Spleen (tissue), 11 donors: ENCODE data around the gene MLYCD. TPM values are rescaled to one million over a fixed set of nuclear protein-coding genes. Genes with fewer than 3 reads are reported as not detected.

Experiments
- DNase-seq: peaks from one replicate; pipeline ENCODE4 v3.0.0-alpha.2; 2020
- H3K27ac ChIP-seq, 8 donors: fragments of 200-600 bp; sonication (generic) in 7 of 8; 1 replicate in 4 of 8; 2 replicates in 4 of 8; pipeline versions ENCODE4 v1.5.0 to v1.8.0; 2016 to 2021; ENCODE audit warnings: inconsistent platforms in 4 of 8, mild to moderate bottlenecking in 4 of 8, moderate library complexity in 1 of 8
- H3K27me3 ChIP-seq, 7 donors: fragments of 200-600 bp; sonication (generic) in 6 of 7; replicated peaks in 1 of 7; 1 replicate in 4 of 7; 2 replicates in 3 of 7; pipeline versions ENCODE4 v1.5.0 to v1.8.0; 2016 to 2021; ENCODE audit warnings: inconsistent platforms in 3 of 7, mild to moderate bottlenecking in 1 of 7
- H3K36me3 ChIP-seq, 6 donors: fragments of 200-600 bp; sonication (generic) in 5 of 6; 1 replicate in 4 of 6; 2 replicates in 2 of 6; pipeline versions ENCODE4 v1.5.0 to v1.8.0; 2016 to 2021; ENCODE audit warnings: inconsistent platforms in 2 of 6
- H3K4me1 ChIP-seq, 6 donors: fragments of 200-600 bp; sonication (generic) in 5 of 6; 1 replicate in 3 of 6; 2 replicates in 3 of 6; pipeline versions ENCODE4 v1.5.0 to v1.8.0; 2016 to 2021; ENCODE audit warnings: inconsistent platforms in 3 of 6
- H3K4me3 ChIP-seq, 8 donors: fragments of 200-600 bp; sonication (generic) in 7 of 8; 1 replicate in 4 of 8; 2 replicates in 4 of 8; pipeline versions ENCODE4 v1.5.0 to v1.8.0; 2016 to 2021; ENCODE audit warnings: inconsistent platforms in 4 of 8, mild to moderate bottlenecking in 4 of 8, moderate library complexity in 2 of 8
- H3K9me3 ChIP-seq, 8 donors: fragments of 200-600 bp; sonication (generic) in 7 of 8; 1 replicate in 4 of 8; 2 replicates in 4 of 8; pipeline versions ENCODE4 v1.5.0 to v1.8.0; 2016 to 2021; ENCODE audit warnings: inconsistent platforms in 4 of 8
- POLR2A ChIP-seq, 3 donors: fragments of 450-650 bp; IDR thresholded peaks; one replicate each; pipeline ENCODE4 v1.5.1; 2017; ENCODE audit warnings: antibody characterized with exemption in 3 of 3, mild to moderate bottlenecking in 1 of 3
- POLR2AphosphoS5 ChIP-seq, 3 donors: sonication (generic); formaldehyde crosslinking; IDR thresholded peaks; one replicate each; pipeline ENCODE4 v1.5.1; 2017; ENCODE audit warnings: antibody characterized with exemption in 3 of 3
- WGBS, 5 donors: extraction: QIAGEN DNeasy Blood & Tissue Kit in 3 of 5; methylation state at CpG; one replicate each; pipeline versions ENCODE4 v1.1.5 to v1.1.7; 2013 to 2018; 5-methylcytosine and 5-hydroxymethylcytosine counted together
- intact Hi-C: fragments of 100-400 bp; cut with DNase I; formaldehyde crosslinking; loops from one replicate; pipeline ENCODE4 v1.15.0; 2023; ENCODE audit warnings: low total_unique reads
- polyA plus RNA-seq, 3 donors: library from polyadenylated mRNA; stranded (reverse); fragments of 200-250 nt; gene quantifications; one replicate each; pipeline ENCODE4 v1.2.1, GENCODE V29; 2013
- total RNA-seq, 7 donors: library from RNA; depleted of rRNA in 3 of 7; stranded (reverse); fragments of >200 nt in 3 of 7; fragmentation: NEBNext Ultra II Directional in 4 of 7; extraction: Animal tissue kit (Norgen Biotek cat#: 25700) in 4 of 7; gene quantifications; one replicate each; pipeline versions ENCODE4 v1.1.0 to v1.2.1, GENCODE V29; 2016 to 2021
- TF ChIP-seq, protein P1 (sequence below), 11 experiments: fragments of 200-600 bp in 7 of 11; fragments of 450-650 bp in 4 of 11; sonication (generic) in 4 of 11; IDR thresholded peaks in 8 of 11; conservative IDR thresholded peaks in 3 of 11; 1 replicate in 7 of 11; 2 replicates in 4 of 11; pipeline versions ENCODE4 v1.4.0 to v1.8.0; 2016 to 2021; ENCODE audit warnings: antibody characterized with exemption in 11 of 11, inconsistent platforms in 4 of 11, mild to moderate bottlenecking in 1 of 11
- donor health status: healthy with polysubstance abuse.
- donor health status: DM: no; HTN: no; CAD: no; lungs with moderate emphysema.
- donor health status: DM: no; HTN: no; CAD: no.
- donor health status: Bipolar disorder and iron deficiency.
- donor health status: healthy.
- donor health status: DM: no; HTN: no; CAD: no.
- donor health status: DM: yes; HTN: yes; CAD: no.

The MLYCD gene
- total and polyA plus RNA-seq, 10 donors: 2.0 to 14.3 (median 9.9) TPM

DNA sequence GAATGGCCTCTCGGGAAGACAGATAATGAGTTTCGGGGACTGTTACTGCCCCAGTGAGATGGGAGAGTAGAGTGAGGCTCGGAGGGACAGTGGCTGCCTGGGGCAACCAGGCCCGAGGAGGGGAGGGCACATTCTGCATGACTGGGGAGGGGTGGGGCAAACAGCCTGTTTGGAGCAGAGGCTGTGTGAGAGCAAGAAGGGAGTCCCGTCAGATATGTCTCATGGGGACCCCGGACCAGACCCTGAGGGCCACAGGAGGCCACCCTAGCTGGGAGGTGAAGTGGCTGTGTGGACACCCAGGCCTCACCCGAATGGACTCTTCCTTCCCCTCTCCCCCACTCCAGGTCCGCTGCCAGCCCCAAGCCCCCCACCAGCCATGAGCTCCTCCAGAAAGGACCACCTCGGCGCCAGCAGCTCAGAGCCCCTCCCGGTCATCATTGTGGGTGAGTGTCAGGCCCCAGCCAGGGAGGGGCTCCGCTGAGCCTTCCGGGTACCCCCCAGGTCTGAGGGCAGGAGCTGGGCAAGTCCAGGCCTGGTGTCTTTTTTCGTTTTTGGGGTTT is 58.5 kb downstream of the MLYCD start:
- Histone ChIP-seq H3K9me3 (no peaks in the 10 kb centered on the region), H3K27ac (no peak overlapping the region), H3K4me3 (no peak overlapping the region), H3K27me3 (peaks cover 0 to 42% (median 5%) of the 10 kb centered on the region in 7 donors), H3K36me3 (peaks cover 0 to 51% (median 8%) of the 10 kb centered on the region in 6 donors), H3K4me1 (peaks cover 0 to 55% (median 33%) of the 10 kb centered on the region in 6 donors)
- intact Hi-C loops: loop anchor here (10.0 kb wide), 2 partner anchors 107 to 217 kb away; no protein-coding TSS in a partner anchor
- WGBS, 5 donors: 85 to 94% (median 90%) methylated on average over 14 of the region's 14 CpGs
- TF ChIP-seq, protein P1, sequence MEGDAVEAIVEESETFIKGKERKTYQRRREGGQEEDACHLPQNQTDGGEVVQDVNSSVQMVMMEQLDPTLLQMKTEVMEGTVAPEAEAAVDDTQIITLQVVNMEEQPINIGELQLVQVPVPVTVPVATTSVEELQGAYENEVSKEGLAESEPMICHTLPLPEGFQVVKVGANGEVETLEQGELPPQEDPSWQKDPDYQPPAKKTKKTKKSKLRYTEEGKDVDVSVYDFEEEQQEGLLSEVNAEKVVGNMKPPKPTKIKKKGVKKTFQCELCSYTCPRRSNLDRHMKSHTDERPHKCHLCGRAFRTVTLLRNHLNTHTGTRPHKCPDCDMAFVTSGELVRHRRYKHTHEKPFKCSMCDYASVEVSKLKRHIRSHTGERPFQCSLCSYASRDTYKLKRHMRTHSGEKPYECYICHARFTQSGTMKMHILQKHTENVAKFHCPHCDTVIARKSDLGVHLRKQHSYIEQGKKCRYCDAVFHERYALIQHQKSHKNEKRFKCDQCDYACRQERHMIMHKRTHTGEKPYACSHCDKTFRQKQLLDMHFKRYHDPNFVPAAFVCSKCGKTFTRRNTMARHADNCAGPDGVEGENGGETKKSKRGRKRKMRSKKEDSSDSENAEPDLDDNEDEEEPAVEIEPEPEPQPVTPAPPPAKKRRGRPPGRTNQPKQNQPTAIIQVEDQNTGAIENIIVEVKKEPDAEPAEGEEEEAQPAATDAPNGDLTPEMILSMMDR (IDR thresholded peaks at IDR 0.05 in 8 of 11, conservative IDR thresholded peaks at IDR 0.05 in 3 of 11): no peak
- no peak for DNase-seq

GRCh38 chr16:83958137-83958845 is 59.4 kb downstream of the MLYCD start:
- H3K27me3 ChIP-seq: peaks cover 0 to 33% (median 4%) of the 10 kb centered on the region in 7 donors
- intact Hi-C loops: loop anchor here (10.0 kb wide), 2 partner anchors 107 to 217 kb away; no protein-coding TSS in a partner anchor
- H3K27ac ChIP-seq: no peak overlapping the region
- DNase-seq: no peak
- TF ChIP-seq POLR2AphosphoS5 (IDR thresholded peaks at IDR 0.05) (no peak), POLR2A (IDR thresholded peaks at IDR 0.05) (no peak)
- TF ChIP-seq, protein P1 (IDR thresholded peaks at IDR 0.05 in 8 of 11, conservative IDR thresholded peaks at IDR 0.05 in 3 of 11): no peak
- no peaks in the 10 kb centered on the region for H3K9me3 ChIP-seq
- no peak overlapping the region for H3K4me3 ChIP-seq
- peaks cover 0 to 46% (median 29%) of the 10 kb centered on the region in 6 donors for H3K4me1 ChIP-seq
- 85 to 95% (median 87%) methylated on average over 21 of the region's 21 CpGs for WGBS, 5 donors
- H3K36me3 ChIP-seq: peaks cover 0 to 60% (median 12%) of the 10 kb centered on the region in 6 donors

DNA sequence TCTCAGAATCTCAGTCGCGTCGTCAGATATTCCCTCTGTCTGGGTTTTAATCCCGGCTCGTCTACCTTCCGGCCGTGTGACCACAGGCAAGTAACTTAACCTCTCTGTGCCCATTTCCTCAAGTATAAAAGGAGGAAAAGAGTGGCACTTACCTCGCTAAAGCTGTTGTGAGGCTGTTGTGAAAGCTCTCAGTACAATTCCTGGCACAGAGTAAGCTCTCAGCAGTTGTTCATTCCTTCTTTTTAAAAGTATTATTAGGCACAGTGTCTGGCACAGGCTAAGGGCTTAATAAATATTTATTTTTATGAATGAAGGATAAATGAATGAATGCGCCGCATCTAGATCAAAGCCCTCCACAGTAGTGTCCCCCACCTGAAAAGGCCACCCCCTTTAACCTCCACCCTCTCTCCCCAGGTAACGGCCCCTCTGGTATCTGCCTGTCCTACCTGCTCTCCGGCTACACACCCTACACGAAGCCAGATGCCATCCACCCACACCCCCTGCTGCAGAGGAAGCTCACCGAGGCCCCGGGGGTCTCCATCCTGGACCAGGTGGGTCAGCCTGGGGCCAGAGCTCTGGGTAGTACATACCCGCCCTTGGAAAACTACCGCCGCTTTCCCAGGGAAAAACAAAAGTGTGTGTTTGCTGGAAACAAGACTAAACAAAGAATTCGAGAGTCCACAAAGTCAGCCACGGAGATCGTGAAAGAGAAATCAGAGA is 60.1 kb downstream of the MLYCD start:
- Histone ChIP-seq H3K9me3 (no peaks in the 10 kb centered on the region), H3K4me3 (no peak overlapping the region), H3K36me3 (peaks cover 0 to 67% (median 16%) of the 10 kb centered on the region in 6 donors), H3K27ac (no peak overlapping the region), H3K4me1 (peaks cover 0 to 39% (median 22%) of the 10 kb centered on the region in 6 donors), H3K27me3 (peaks cover 0 to 26% (median 0%) of the 10 kb centered on the region in 7 donors)
- 85 to 90% (median 87%) methylated on average over 21 of the region's 21 CpGs for WGBS, 5 donors
- intact Hi-C loops: loop anchor here (10.0 kb wide), 2 partner anchors 106 to 216 kb away; no protein-coding TSS in a partner anchor
- TF ChIP-seq, protein P1 (IDR thresholded peaks at IDR 0.05 in 8 of 11, conservative IDR thresholded peaks at IDR 0.05 in 3 of 11): no peak
- TF ChIP-seq POLR2AphosphoS5 (IDR thresholded peaks at IDR 0.05) (no peak), POLR2A (IDR thresholded peaks at IDR 0.05) (no peak)
- DNase-seq: peak; percentile 61
